AG09309 (cell line): ENCODE measurements around the gene KLHL6.

Source experiments
- DNase-seq: peaks from one replicate; pipeline ENCODE4 v3.0.0-alpha.2; 2010; ENCODE audit warnings: low read depth
- H3K4me3 ChIP-seq: 2 replicates; pipeline ENCODE4 v1.5.1; 2011; ENCODE audit warnings: mild to moderate bottlenecking, low read depth, low read length, moderate library complexity; ENCODE audit not compliant: control insufficient read depth
- CTCF ChIP-seq: IDR thresholded peaks from 2 replicates; pipeline ENCODE4 v1.5.1; 2011; ENCODE audit warnings: mild to moderate bottlenecking, low read depth, low read length, inconsistent platforms; ENCODE audit not compliant: insufficient read depth, control insufficient read depth; ENCODE audit errors: missing control alignments

The KLHL6 gene

GRCh38 chr3:183564046-183564445, 8.5 kb upstream of the KLHL6 start:
- no peak for DNase-seq
- H3K4me3 ChIP-seq, result no peak overlapping the region
- TF ChIP-seq CTCF, result no peak

- DNase-seq, result no peak
- TF ChIP-seq CTCF, result no peak
- H3K4me3 ChIP-seq, result no peak overlapping the region
Measured at GRCh38 chr3:183563536-183563874, 8.0 kb upstream of the KLHL6 start.

GRCh38 chr3:183560607-183561006, 5.1 kb upstream of the KLHL6 start:
- no peak overlapping the region for H3K4me3 ChIP-seq
- DNase-seq, result no peak
- TF ChIP-seq CTCF, result peak; percentile 27

- no peak overlapping the region for H3K4me3 ChIP-seq
- DNase-seq, result no peak
- no peak for TF ChIP-seq CTCF
Measured at GRCh38 chr3:183558495-183558894, 3.0 kb upstream of the KLHL6 start.

GRCh38 chr3:183556722-183557121, 1.2 kb upstream of the KLHL6 start:
- no peak for TF ChIP-seq CTCF
- no peak for DNase-seq
- no peak overlapping the region for H3K4me3 ChIP-seq

GRCh38 chr3:183554377-183554776, 1.1 kb downstream of the KLHL6 start:
- no peak for TF ChIP-seq CTCF
- no peak for DNase-seq
- H3K4me3 ChIP-seq, result no peak overlapping the region

GRCh38 chr3:183553334-183554026, 2.0 kb downstream of the KLHL6 start:
- TF ChIP-seq CTCF, result no peak
- no peak overlapping the region for H3K4me3 ChIP-seq
- DNase-seq, result no peak
